ENCODE data around the gene VCPKMT. TPM values are rescaled to one million over a fixed set of nuclear protein-coding genes. Genes with fewer than 3 reads are reported as not detected.

The VCPKMT gene
- total and polyA plus RNA-seq, 8 donors = 5.8 to 21.5 (median 15.6) TPM

DNA sequence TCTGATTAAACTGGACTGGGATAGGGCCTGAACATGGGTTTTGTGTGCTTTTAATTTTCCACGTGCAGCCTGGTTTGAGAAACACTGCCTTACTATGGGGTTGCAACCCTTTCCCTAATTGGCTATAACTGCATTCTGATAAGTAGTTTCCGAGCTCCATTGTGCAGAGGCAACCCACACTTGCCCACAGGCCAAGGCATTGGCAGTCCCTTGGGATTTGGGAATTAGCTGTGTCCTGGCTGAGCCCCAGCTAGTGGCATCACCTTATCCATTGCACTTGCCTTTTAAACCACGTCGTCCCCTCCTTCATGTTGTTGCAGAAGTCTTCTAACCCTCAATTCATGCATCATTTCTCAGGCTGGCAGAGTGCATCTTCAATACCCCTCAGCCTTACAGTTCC lies 10.2 kb downstream of the VCPKMT start:
- Histone ChIP-seq H3K27me3 (no peaks in the 10 kb centered on the region), H3K36me3 (peaks cover 0 to 42% of the 10 kb centered on the region in 2 donors), H3K4me3 (no peak overlapping the region), H3K4me1 (peaks cover 0 to 4% of the 10 kb centered on the region in 2 donors), H3K9me3 (no peaks in the 10 kb centered on the region), H3K27ac (no peak overlapping the region)
- TF ChIP-seq, protein P1, sequence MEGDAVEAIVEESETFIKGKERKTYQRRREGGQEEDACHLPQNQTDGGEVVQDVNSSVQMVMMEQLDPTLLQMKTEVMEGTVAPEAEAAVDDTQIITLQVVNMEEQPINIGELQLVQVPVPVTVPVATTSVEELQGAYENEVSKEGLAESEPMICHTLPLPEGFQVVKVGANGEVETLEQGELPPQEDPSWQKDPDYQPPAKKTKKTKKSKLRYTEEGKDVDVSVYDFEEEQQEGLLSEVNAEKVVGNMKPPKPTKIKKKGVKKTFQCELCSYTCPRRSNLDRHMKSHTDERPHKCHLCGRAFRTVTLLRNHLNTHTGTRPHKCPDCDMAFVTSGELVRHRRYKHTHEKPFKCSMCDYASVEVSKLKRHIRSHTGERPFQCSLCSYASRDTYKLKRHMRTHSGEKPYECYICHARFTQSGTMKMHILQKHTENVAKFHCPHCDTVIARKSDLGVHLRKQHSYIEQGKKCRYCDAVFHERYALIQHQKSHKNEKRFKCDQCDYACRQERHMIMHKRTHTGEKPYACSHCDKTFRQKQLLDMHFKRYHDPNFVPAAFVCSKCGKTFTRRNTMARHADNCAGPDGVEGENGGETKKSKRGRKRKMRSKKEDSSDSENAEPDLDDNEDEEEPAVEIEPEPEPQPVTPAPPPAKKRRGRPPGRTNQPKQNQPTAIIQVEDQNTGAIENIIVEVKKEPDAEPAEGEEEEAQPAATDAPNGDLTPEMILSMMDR (IDR thresholded peaks at IDR 0.05) = no peak
- DNase-seq (no peak), ATAC-seq (no peak)
- intact Hi-C loops (cut with DNase I) = no loop called here

DNA sequence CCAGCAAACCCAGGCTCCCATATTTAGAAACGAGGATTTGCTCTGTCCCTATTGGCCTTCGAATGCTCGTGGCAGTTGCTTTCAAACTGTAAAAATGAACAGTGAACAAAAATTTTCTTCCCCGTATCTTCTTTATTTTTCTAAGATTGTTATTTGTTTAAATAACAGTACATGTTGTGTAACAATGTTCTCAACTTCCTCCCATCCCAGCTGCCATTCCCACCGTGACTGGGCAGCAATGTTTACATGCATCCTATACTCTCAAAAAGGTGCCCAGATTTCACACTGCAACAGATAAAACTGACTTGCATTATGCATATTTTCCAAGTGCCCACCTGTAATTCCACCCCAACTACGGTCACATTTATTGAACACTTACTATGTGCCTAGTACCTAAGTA lies 12.8 kb downstream of the VCPKMT start:
- Histone ChIP-seq H3K36me3 (peaks cover 0 to 19% of the 10 kb centered on the region in 2 donors), H3K9me3 (no peaks in the 10 kb centered on the region), H3K4me3 (no peak overlapping the region), H3K4me1 (peaks cover 0 to 4% of the 10 kb centered on the region in 2 donors), H3K27ac (no peak overlapping the region), H3K27me3 (no peaks in the 10 kb centered on the region)
- DNase-seq (no peak), ATAC-seq (no peak)
- TF ChIP-seq, protein P1 (IDR thresholded peaks at IDR 0.05) = no peak
- intact Hi-C loops (cut with DNase I) = loop anchor here in 1 of 2 donors (5.0 kb wide), 1 partner anchor 226 kb away; no protein-coding TSS in a partner anchor

DNA sequence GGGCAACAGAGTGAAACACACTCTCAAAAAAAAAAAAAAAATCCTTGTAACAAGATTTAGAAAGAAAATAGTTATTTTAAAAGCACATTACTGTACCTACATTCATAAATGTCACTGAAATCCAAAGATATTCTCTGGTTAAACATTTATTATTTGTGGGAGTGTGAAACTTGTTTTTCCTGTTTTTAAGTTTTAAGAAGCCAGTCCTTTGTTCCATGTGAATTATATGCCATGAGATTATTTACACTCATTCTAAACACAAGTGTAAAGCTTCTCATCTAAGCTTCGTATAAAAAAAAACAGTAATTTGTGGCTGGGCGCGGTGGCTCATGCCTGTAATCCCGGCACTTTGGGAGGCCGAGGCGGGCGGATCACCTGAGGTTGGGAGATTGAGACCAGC lies 15.0 kb downstream of the VCPKMT start:
- H3K27me3 ChIP-seq = no peaks in the 10 kb centered on the region
- peaks cover 0 to 4% of the 10 kb centered on the region in 2 donors for H3K4me1 ChIP-seq
- H3K4me3 ChIP-seq = no peak overlapping the region
- no peak for DNase-seq
- TF ChIP-seq, protein P1 (IDR thresholded peaks at IDR 0.05) = no peak
- H3K9me3 ChIP-seq = no peaks in the 10 kb centered on the region
- intact Hi-C loops (cut with DNase I) = loop anchor here in 1 of 2 donors (5.0 kb wide), 1 partner anchor 224 kb away; no protein-coding TSS in a partner anchor
- H3K36me3 ChIP-seq = peaks cover 0 to 4% of the 10 kb centered on the region in 2 donors
- ATAC-seq = no peak
- H3K27ac ChIP-seq = no peak overlapping the region

DNA sequence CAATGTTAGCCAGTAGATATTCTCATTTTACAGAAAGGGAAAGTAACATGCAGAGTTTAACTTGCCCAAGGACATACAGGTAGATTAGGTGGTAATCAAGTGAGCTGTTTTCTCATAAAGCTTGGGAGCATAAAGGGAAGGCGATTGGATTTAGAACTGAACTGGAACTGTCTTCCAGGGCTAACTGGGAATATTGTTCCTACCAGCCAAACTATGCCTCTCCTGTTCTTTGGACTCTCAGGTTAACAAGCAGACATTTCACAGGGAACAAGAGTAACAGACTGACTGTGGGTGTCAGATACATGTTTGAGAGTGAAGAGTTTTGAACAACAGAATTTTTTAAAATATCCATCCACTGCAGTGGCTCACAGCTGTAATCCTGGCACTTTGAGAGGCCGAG lies 15.6 kb downstream of the VCPKMT start:
- no peaks in the 10 kb centered on the region for H3K9me3 ChIP-seq
- H3K4me3 ChIP-seq = no peak overlapping the region
- DNase-seq (no peak), ATAC-seq (no peak)
- intact Hi-C loops (cut with DNase I) = loop anchor here in 1 of 2 donors (5.0 kb wide), 1 partner anchor 224 kb away; no protein-coding TSS in a partner anchor
- no peaks in the 10 kb centered on the region for H3K36me3 ChIP-seq
- H3K27ac ChIP-seq = no peak overlapping the region
- H3K27me3 ChIP-seq = no peaks in the 10 kb centered on the region
- TF ChIP-seq, protein P1 (IDR thresholded peaks at IDR 0.05) = no peak
- H3K4me1 ChIP-seq = peaks cover 0 to 4% of the 10 kb centered on the region in 2 donors

DNA sequence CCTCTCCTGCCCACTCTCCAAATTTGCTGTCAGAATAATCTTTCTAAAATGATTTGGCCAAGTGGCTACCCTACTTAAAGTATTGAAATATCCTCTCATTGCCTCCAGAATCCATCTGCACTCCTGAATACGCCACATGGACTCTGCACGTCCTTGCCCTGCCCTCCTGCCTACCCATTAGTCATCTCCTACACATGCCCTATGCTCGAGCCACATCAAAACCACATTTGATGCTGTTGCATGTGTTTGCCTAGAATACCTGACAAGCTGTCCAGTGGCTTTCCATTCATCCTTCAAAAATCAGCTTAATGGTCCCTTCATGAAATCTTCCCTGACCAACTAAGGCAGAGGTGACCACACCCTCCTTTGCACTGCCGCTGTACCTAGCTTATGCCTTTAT lies 17.0 kb downstream of the VCPKMT start:
- TF ChIP-seq, protein P1 (IDR thresholded peaks at IDR 0.05) = no peak
- Histone ChIP-seq H3K4me1 (no peaks in the 10 kb centered on the region), H3K27me3 (no peaks in the 10 kb centered on the region), H3K9me3 (no peaks in the 10 kb centered on the region), H3K27ac (no peak overlapping the region), H3K4me3 (no peak overlapping the region), H3K36me3 (no peaks in the 10 kb centered on the region)
- ATAC-seq (no peak), DNase-seq (no peak)
- intact Hi-C loops (cut with DNase I) = no loop called here
